Mesenchymal stem cell (in vitro differentiated cells and primary cell): Measurements from ENCODE around the gene ABCD1. TPM values are rescaled to one million over a fixed set of nuclear protein-coding genes. Genes with fewer than 3 reads are reported as not detected.
A peak's percentile ranks its signal among the peaks of the same experiment; 100 is the strongest.
"Not testable (repeated sequence)": the region's sequence is repeated elsewhere in the genome, so short reads cannot be mapped to it uniquely, and the experiment has no call there.

Experiments
- DNase-seq: peaks from one replicate; pipeline ENCODE4 v3.0.0-alpha.2; 2013
- H2AFZ ChIP-seq: one replicate; pipeline ENCODE4 v1.6.1; 2013; ENCODE audit warnings: low read depth, mild to moderate bottlenecking, control low read depth, inconsistent platforms, low read length, moderate library complexity
- H2AK5ac ChIP-seq: 2 replicates; pipeline ENCODE4 v1.6.1; 2013; ENCODE audit warnings: low read length, moderate library complexity, mild to moderate bottlenecking, inconsistent platforms; ENCODE audit not compliant: severe bottlenecking
- H2BK120ac ChIP-seq: one replicate; pipeline ENCODE4 v1.6.1; 2013; ENCODE audit warnings: low read depth, mild to moderate bottlenecking, inconsistent platforms, low read length, moderate library complexity
- H2BK12ac ChIP-seq, 2 experiments: one replicate each; pipeline ENCODE4 v1.6.1; 2013; ENCODE audit warnings: inconsistent platforms in 2 of 2, low read length in 2 of 2, mild to moderate bottlenecking in 2 of 2, moderate library complexity in 2 of 2, control low read depth in 1 of 2
- H2BK15ac ChIP-seq: one replicate; pipeline ENCODE4 v1.6.1; 2013; ENCODE audit warnings: mild to moderate bottlenecking, low read depth, inconsistent platforms; ENCODE audit not compliant: poor library complexity, severe bottlenecking
- H2BK5ac ChIP-seq: 2 replicates; pipeline ENCODE4 v1.6.1; 2013; ENCODE audit warnings: low read depth, mild to moderate bottlenecking, low read length, control low read depth, inconsistent platforms; ENCODE audit not compliant: poor library complexity, severe bottlenecking
- H3K14ac ChIP-seq, 2 experiments: one replicate each; pipeline ENCODE4 v1.6.1; 2013; ENCODE audit warnings: inconsistent platforms in 2 of 2, low read length in 2 of 2, control low read depth in 1 of 2, mild to moderate bottlenecking in 1 of 2, moderate library complexity in 1 of 2
- H3K18ac ChIP-seq, 2 experiments: one replicate each; pipeline ENCODE4 v1.6.1; 2013; ENCODE audit warnings: inconsistent platforms in 2 of 2, low read length in 2 of 2, control low read depth in 1 of 2, low read depth in 1 of 2, mild to moderate bottlenecking in 1 of 2
- H3K23ac ChIP-seq, 2 experiments: one replicate each; pipeline ENCODE4 v1.6.1; 2013; ENCODE audit warnings: inconsistent platforms in 2 of 2, low read length in 2 of 2, mild to moderate bottlenecking in 2 of 2, moderate library complexity in 2 of 2, control low read depth in 1 of 2
- H3K27ac ChIP-seq: 2 replicates; pipeline ENCODE4 v1.5.1; 2013; ENCODE audit warnings: mild to moderate bottlenecking, moderate library complexity, low read length, control low read depth, inconsistent platforms; ENCODE audit not compliant: poor library complexity, severe bottlenecking
- H3K27me3 ChIP-seq, 2 experiments: 2 replicates each; pipeline versions ENCODE4 v1.6.1 to v1.7.0; 2013; ENCODE audit warnings: low read length in 2 of 2, mild to moderate bottlenecking in 2 of 2, moderate library complexity in 2 of 2, control low read depth in 1 of 2, inconsistent platforms in 1 of 2; ENCODE audit not compliant: control insufficient read depth in 1 of 2, insufficient read depth in 1 of 2
- H3K36me3 ChIP-seq, 2 experiments: 2 replicates each; pipeline versions ENCODE4 v1.6.1 to v1.7.0; 2013; ENCODE audit warnings: low read length in 2 of 2, control low read depth in 1 of 2, inconsistent platforms in 1 of 2, low read depth in 1 of 2, mild to moderate bottlenecking in 1 of 2; ENCODE audit not compliant: insufficient read depth in 2 of 2, control insufficient read depth in 1 of 2
- H3K4ac ChIP-seq, 2 experiments: one replicate each; pipeline ENCODE4 v1.6.1; 2013; ENCODE audit warnings: inconsistent platforms in 2 of 2, low read length in 2 of 2, mild to moderate bottlenecking in 2 of 2, moderate library complexity in 2 of 2, control low read depth in 1 of 2, low read depth in 1 of 2
- H3K4me1 ChIP-seq: 2 replicates; pipeline ENCODE4 v1.6.1; 2013; ENCODE audit warnings: low read depth, low read length, control low read depth; ENCODE audit not compliant: control insufficient read depth, insufficient read depth
- H3K4me2 ChIP-seq: 2 replicates; pipeline ENCODE4 v1.6.1; 2013; ENCODE audit warnings: low read length, mild to moderate bottlenecking, inconsistent platforms; ENCODE audit not compliant: poor library complexity, severe bottlenecking
- H3K4me3 ChIP-seq, 2 experiments: 2 replicates each; pipeline versions ENCODE4 v1.5.1 to v1.7.0; 2013; ENCODE audit warnings: low read length in 2 of 2, mild to moderate bottlenecking in 2 of 2, control low read depth in 1 of 2, low read depth in 1 of 2; ENCODE audit not compliant: insufficient read depth in 1 of 2
- H3K79me1 ChIP-seq: replicated peaks from 2 replicates; pipeline ENCODE4 v1.6.1; 2013; ENCODE audit warnings: mild to moderate bottlenecking, control low read depth, low read length, inconsistent platforms; ENCODE audit not compliant: poor library complexity, severe bottlenecking
- H3K9ac ChIP-seq: 2 replicates; pipeline ENCODE4 v1.7.0; 2013; ENCODE audit warnings: mild to moderate bottlenecking, low read length, moderate library complexity
- H3K9me3 ChIP-seq: 2 replicates; pipeline ENCODE4 v1.7.0; 2013; ENCODE audit warnings: mild to moderate bottlenecking, low read length; ENCODE audit not compliant: control insufficient read depth
- H4K8ac ChIP-seq: one replicate; pipeline ENCODE4 v1.6.1; 2013; ENCODE audit warnings: inconsistent platforms, mild to moderate bottlenecking, low read length, moderate library complexity
- H4K91ac ChIP-seq: one replicate; pipeline ENCODE4 v1.6.1; 2013; ENCODE audit warnings: mild to moderate bottlenecking, low read length, inconsistent platforms
- WGBS: methylation state at CpG from one replicate; pipeline ENCODE4 v1.1.7; 2013; ENCODE audit warnings: mixed read lengths; 5-methylcytosine and 5-hydroxymethylcytosine counted together
- polyA plus RNA-seq, 2 experiments: library from polyadenylated mRNA; stranded (reverse); fragments of 200-250 nt; gene quantifications; one replicate each; pipeline ENCODE4 v1.2.3, GENCODE V29; 2013

The ABCD1 gene
- polyA plus RNA-seq (2013, experiment 1 of 2) = 15.8 TPM
- polyA plus RNA-seq (2013, experiment 2 of 2) = 15.4 TPM

DNA sequence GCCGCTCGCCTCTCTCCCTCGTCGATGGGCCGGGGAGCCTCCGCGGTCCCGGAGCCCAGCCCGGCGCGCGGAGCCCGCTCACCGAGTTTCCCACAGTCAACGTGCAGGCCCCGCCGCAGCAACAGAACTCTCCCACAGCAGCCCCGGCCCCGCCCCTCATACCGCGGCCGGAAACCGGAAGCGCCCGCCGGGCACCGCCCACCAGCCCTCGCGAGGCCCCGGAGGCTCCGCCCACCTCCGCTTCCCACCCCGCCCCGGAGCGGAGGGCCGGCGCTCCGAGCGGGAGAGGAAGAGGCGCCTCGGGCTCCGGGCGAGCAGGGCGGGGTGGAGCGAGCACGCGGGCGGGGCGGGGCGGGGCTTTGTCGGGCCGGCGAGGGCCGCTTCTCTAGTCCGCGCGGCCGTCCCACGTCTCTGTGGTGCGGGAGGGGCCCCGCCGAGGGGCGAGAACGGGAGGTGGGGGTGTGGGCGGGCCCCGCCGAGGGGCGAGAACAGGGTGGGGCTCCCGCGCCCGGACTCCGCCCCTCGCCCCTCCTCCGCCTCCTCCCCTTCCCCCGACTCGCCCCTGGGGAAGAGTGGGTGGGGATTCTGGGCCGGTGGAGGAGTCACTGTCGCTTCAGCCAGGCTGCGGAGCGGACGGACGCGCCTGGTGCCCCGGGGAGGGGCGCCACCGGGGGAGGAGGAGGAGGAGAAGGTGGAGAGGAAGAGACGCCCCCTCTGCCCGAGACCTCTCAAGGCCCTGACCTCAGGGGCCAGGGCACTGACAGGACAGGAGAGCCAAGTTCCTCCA is at the start of gene ABCD1, which contains the start of gene BCAP31:
ABCD1 (plus strand) TSS at position 605 of the 787 bp plus-strand sequence. CDS start 411 bp downstream, outside the sequence.
BCAP31 (minus strand) TSS at position 136 of the 787 bp plus-strand sequence. CDS start 1,143 bp downstream, outside the sequence.
- Histone ChIP-seq H4K8ac (peak within 1 kb of the TSS; percentile 87), H2AFZ (no peak within 1 kb of the TSS), H3K9me3 (no peaks in the 10 kb centered on the region), H3K4ac (peak within 1 kb of the TSS; percentile 84 to 94), H3K4me1 (peaks cover 36% of the 10 kb centered on the region), H3K27me3 (peaks cover 0 to 4% of the 10 kb centered on the region in 2 experiments), H3K9ac (peak within 1 kb of the TSS; percentile 89), H2BK120ac (peak within 1 kb of the TSS; percentile 34), H3K36me3 (peaks cover 15 to 19% of the 10 kb centered on the region in 2 experiments), H2BK12ac (peak within 1 kb of the TSS; percentile 85 to 89), H3K4me2 (peak within 1 kb of the TSS; percentile 66), H3K4me3 (peak within 1 kb of the TSS; percentile 66 to 81), H2BK15ac (peak within 1 kb of the TSS; percentile 93), H3K18ac (peak within 1 kb of the TSS; percentile 62 to 95), H2AK5ac (peak within 1 kb of the TSS; percentile 84), H3K23ac (no peak within 1 kb of the TSS), H3K14ac (peak within 1 kb of the TSS in 1 of 2 experiments; percentile 87), H3K79me1 (peaks cover 4% of the 10 kb centered on the region), H2BK5ac (no peak within 1 kb of the TSS), H3K27ac (peak within 1 kb of the TSS; percentile 82), H4K91ac (peak within 1 kb of the TSS; percentile 97)
- WGBS = under 1% methylated on average over 23 of the region's 88 CpGs
- DNase-seq = peak; percentile 89

DNA sequence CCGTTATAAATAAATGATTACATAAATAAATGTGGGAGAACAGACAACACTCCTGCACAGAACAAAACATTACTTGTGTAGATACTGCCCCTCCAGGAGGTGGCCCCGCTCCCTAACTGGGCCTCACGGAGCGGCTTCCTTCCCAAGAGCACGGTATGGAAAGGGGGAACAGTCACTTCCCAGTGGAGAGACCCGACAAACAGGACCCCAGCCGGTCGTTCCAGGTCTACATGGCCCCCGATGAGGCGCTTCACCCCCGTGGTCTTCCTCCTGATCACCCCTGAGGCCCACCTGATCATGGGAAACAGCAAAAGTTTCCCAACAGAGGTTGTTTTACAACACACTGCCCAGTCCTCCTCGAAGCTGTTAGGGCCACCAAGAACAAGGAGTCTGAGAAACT is 43.5 kb upstream of the ABCD1 start:
- H2BK120ac ChIP-seq = no peak overlapping the region
- no peaks in the 10 kb centered on the region for H3K36me3 ChIP-seq
- H2AFZ ChIP-seq = no peak overlapping the region
- H3K9me3 ChIP-seq = peaks cover 5% of the 10 kb centered on the region
- peaks cover 11 to 52% of the 10 kb centered on the region in 2 experiments for H3K27me3 ChIP-seq
- H3K14ac ChIP-seq = no peak overlapping the region
- no peak overlapping the region for H3K9ac ChIP-seq
- H3K4me2 ChIP-seq = no peak overlapping the region
- no peak overlapping the region for H4K91ac ChIP-seq
- H3K4ac ChIP-seq = no peak overlapping the region
- H3K4me3 ChIP-seq = no peak overlapping the region
- no peak overlapping the region for H3K18ac ChIP-seq
- H3K23ac ChIP-seq = no peak overlapping the region
- H2BK15ac ChIP-seq = no peak overlapping the region
- H2AK5ac ChIP-seq = no peak overlapping the region
- WGBS = 85% methylated on average over 11 of the region's 12 CpGs
- no peak overlapping the region for H2BK12ac ChIP-seq
- no peaks in the 10 kb centered on the region for H3K4me1 ChIP-seq
- no peak overlapping the region for H3K27ac ChIP-seq
- no peak overlapping the region for H2BK5ac ChIP-seq
- H3K79me1 ChIP-seq = no peaks in the 10 kb centered on the region
- no peak overlapping the region for H4K8ac ChIP-seq
- no peak for DNase-seq

DNA sequence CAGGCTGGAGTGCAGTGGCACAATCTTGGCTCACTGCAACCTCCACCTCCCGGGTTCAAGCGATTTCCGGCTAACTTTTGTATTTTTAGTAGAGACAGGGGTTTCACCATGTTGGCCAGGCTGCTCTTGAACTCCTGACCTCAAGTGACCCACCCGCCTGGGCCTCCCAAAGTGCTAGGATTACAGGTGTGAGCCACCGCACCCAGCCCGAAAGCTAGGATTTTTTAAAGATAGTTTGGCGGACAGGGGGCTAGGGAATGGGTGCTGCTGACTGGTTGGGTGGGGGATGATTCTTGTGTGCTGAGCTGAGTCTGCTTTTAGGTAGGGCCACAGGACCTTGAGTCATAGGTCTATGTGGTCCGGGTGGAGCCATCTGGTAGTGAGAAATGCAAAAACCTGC is 41.2 kb upstream of the ABCD1 start:
- H3K9ac ChIP-seq, H2BK5ac ChIP-seq, H3K79me1 ChIP-seq, H3K27ac ChIP-seq, H3K4me3 ChIP-seq, H3K4me1 ChIP-seq, H4K8ac ChIP-seq, H3K18ac ChIP-seq, H3K4me2 ChIP-seq, H4K91ac ChIP-seq, H3K23ac ChIP-seq, H3K36me3 ChIP-seq, H2BK12ac ChIP-seq, DNase-seq, H3K14ac ChIP-seq, H2AK5ac ChIP-seq, H2AFZ ChIP-seq, H2BK15ac ChIP-seq, H2BK120ac ChIP-seq, H3K9me3 ChIP-seq, H3K4ac ChIP-seq: not testable (repeated sequence)
- WGBS = 96% methylated on average over 7 of the region's 8 CpGs
- peaks cover 11 to 45% of the 10 kb centered on the region in 2 experiments for H3K27me3 ChIP-seq

DNA sequence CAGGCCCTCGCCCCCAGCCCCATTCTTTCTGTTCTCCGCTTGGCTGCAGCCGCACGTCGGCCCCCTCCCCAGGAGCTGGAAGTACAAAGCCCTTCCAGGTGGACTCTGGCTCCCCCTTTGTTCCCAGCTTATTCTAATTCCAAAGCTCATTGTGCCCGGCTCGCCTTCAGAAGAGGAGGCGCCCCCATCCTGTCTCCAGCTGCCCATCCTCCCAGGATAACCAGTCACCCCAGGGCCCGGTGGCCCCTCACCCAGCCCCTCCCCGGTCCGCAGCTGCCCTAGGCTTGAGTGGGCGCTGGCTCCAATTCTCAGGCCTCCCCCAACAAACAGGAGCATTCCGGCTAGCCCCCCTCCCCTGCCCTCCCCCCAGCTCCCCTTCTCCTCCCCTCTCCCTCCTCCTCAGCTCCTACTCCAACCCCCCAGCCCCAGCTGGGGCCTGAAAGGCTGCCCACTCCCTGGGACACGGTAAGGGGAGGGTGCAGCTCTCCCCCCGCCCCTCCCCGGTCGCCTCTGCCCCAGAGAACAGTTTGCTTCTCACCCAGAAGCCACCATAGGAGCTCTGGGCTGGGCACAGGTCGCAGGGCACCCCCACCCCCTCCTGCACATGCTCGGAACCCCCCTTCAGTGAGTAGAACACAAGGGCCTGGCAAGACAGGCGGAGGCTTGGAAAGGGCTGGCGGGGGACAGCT is 40.0 kb upstream of the ABCD1 start:
- Histone ChIP-seq H3K9ac (no peak overlapping the region), H3K36me3 (no peaks in the 10 kb centered on the region), H3K9me3 (peaks cover 5% of the 10 kb centered on the region), H2AFZ (no peak overlapping the region), H3K27me3 (peaks cover 11 to 37% of the 10 kb centered on the region in 2 experiments), H3K23ac (no peak overlapping the region), H2BK120ac (no peak overlapping the region), H3K14ac (no peak overlapping the region), H3K4me2 (no peak overlapping the region), H3K18ac (no peak overlapping the region), H2BK5ac (no peak overlapping the region), H2BK15ac (no peak overlapping the region), H2AK5ac (no peak overlapping the region), H4K91ac (no peak overlapping the region), H3K4me1 (peaks cover 8% of the 10 kb centered on the region), H3K4ac (no peak overlapping the region), H2BK12ac (no peak overlapping the region), H3K4me3 (no peak overlapping the region), H4K8ac (no peak overlapping the region), H3K27ac (no peak overlapping the region), H3K79me1 (no peaks in the 10 kb centered on the region)
- no peak for DNase-seq
- 42% methylated on average over 16 of the region's 21 CpGs for WGBS
